Hepatocyte (in vitro differentiated cells): ENCODE data around the gene SPEG.

Experiments
- CTCF ChIP-seq: fragments of 200-600 bp; sonication (generic); IDR thresholded peaks from 2 replicates; pipeline ENCODE4 v1.5.1; 2016; ENCODE audit warnings: antibody characterized with exemption, mild to moderate bottlenecking; ENCODE audit not compliant: poor library complexity
- EZH2 ChIP-seq: fragments of 200-600 bp; sonication (generic); IDR thresholded peaks from 2 replicates; pipeline ENCODE4 v1.6.1; 2016; ENCODE audit warnings: antibody characterized with exemption, mild to moderate bottlenecking, borderline replicate concordance
- EZH2phosphoT487 ChIP-seq: fragments of 200-600 bp; sonication (generic); IDR thresholded peaks from one replicate; pipeline ENCODE4 v1.6.1; 2018; ENCODE audit warnings: antibody characterized with exemption, mild to moderate bottlenecking, low read depth, moderate library complexity; ENCODE audit not compliant: unreplicated experiment, severe bottlenecking

GRCh38 chr2:219458996-219459395, 24.4 kb downstream of the SPEG start:
- TF ChIP-seq EZH2 (no peak), CTCF (no peak), EZH2phosphoT487 (no peak)
